ENCODE results near the gene MCF2L. TPM values are rescaled to one million over a fixed set of nuclear protein-coding genes. Genes with fewer than 3 reads are reported as not detected.

Gene MCF2L
- total RNA-seq, 1 donor from 2014 or later, result 16.5 TPM

DNA sequence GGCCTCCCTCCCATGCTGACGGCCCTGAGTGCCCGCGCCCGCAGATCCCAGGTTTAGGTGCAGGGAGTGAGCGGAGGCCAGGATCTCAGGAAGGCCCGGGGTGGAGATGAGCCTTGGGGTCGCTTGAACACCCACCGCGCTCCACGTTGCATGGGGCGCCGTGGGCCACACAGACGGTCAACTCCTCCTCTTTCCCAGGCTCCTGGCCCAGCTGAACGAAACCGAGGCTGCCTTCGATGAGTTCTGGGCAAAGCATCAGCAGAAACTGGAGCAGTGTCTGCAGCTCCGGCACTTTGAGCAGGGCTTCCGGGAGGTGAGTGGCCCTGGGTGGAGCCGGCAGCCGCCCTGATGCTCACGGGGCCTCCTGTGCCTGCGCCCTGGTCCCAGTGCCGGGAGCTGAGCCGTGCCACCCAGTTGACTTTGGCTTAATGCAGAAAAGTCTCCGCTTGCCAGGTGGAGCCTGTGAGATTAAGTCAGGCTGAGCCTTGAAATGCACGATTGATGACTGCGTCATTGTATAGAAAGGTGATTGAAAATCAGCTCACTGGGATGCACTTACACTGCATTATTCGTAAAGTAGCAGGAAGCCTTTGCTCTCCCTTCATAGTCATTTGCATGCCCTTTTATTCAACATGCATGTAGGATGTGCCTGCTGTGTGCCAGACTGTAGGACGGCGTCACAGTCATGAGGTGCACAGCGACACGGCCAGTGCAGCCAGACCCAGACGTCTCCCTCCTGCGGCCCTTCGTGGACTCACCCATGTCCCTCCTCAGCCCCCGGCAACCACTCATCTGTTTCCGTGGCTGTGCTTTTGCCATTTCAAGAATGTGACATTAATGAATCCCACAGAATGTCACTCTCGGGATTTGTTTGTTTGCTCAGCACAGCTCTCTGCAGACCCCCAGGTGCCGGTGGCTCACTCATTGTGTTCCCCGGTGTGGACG is 101.1 kb downstream of the MCF2L start:
- H3K27me3 Mint-ChIP-seq (ENCODE audit: unreplicated experiment), result peaks cover 6% of the 10 kb centered on the region
- no peaks in the 10 kb centered on the region for H3K36me3 Mint-ChIP-seq (ENCODE audit: low read depth, unreplicated experiment)
- no peak overlapping the region for H3K4me3 Mint-ChIP-seq (ENCODE audit: unreplicated experiment)
- no peak overlapping the region for H3K27ac Mint-ChIP-seq (ENCODE audit: unreplicated experiment)
- no peak for DNase-seq (ENCODE audit: low spot score)
- no peaks in the 10 kb centered on the region for H3K9me3 Mint-ChIP-seq (ENCODE audit: unreplicated experiment)
- H3K4me1 Mint-ChIP-seq (ENCODE audit: unreplicated experiment), result no peaks in the 10 kb centered on the region
- TF ChIP-seq, protein P1, sequence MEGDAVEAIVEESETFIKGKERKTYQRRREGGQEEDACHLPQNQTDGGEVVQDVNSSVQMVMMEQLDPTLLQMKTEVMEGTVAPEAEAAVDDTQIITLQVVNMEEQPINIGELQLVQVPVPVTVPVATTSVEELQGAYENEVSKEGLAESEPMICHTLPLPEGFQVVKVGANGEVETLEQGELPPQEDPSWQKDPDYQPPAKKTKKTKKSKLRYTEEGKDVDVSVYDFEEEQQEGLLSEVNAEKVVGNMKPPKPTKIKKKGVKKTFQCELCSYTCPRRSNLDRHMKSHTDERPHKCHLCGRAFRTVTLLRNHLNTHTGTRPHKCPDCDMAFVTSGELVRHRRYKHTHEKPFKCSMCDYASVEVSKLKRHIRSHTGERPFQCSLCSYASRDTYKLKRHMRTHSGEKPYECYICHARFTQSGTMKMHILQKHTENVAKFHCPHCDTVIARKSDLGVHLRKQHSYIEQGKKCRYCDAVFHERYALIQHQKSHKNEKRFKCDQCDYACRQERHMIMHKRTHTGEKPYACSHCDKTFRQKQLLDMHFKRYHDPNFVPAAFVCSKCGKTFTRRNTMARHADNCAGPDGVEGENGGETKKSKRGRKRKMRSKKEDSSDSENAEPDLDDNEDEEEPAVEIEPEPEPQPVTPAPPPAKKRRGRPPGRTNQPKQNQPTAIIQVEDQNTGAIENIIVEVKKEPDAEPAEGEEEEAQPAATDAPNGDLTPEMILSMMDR (IDR thresholded peaks at IDR 0.05; ENCODE audit: unreplicated experiment), result no peak

DNA sequence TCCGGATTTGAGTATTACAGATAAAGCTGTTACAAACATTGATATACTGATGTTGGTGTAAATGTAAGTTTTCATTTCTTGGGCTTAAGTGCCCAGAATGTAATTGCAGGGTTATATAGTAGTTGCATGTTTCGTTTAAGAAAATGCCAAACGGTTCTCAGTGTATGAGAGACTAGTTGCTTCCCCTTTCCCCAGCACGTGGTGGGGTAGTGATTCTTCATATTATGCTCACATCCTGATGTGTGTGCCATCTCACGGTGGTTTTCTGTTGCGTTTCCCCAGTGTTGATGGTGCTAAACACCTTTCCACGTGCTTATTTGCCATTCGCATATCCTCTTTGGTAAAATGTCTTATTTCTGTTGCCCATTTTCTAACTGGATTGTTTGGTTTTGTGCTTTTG is 101.8 kb downstream of the MCF2L start:
- peaks cover 6% of the 10 kb centered on the region for H3K27me3 Mint-ChIP-seq (ENCODE audit: unreplicated experiment)
- H3K4me1 Mint-ChIP-seq (ENCODE audit: unreplicated experiment), result no peaks in the 10 kb centered on the region
- no peaks in the 10 kb centered on the region for H3K9me3 Mint-ChIP-seq (ENCODE audit: unreplicated experiment)
- DNase-seq (ENCODE audit: low spot score), result no peak
- H3K36me3 Mint-ChIP-seq (ENCODE audit: low read depth, unreplicated experiment), result no peaks in the 10 kb centered on the region
- H3K4me3 Mint-ChIP-seq (ENCODE audit: unreplicated experiment), result no peak overlapping the region
- TF ChIP-seq, protein P1 (IDR thresholded peaks at IDR 0.05; ENCODE audit: unreplicated experiment), result no peak
- H3K27ac Mint-ChIP-seq (ENCODE audit: unreplicated experiment), result no peak overlapping the region

DNA sequence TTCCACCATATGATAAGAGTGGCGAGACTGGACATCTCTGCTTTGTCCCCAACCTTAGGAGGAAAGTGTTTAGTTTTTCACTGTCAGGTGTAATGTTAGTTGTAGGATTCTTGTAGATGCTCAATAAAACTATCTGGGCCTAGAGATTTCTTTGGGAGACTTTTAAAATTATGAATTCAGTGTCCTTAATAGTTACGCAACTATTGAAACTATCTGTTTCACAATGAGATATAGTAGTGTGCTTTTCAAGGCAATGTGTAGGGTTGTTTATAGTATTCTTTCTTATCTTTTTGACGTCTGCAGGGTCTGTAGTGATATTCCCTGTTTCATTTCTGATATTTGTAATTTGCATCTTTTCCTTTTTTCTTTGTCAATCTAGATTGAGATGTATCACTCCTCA is 103.4 kb downstream of the MCF2L start:
- Mint-ChIP-seq H3K36me3 (ENCODE audit: low read depth, unreplicated experiment) (no peaks in the 10 kb centered on the region), H3K27ac (ENCODE audit: unreplicated experiment) (no peak overlapping the region), H3K4me3 (ENCODE audit: unreplicated experiment) (no peak overlapping the region), H3K4me1 (ENCODE audit: unreplicated experiment) (no peaks in the 10 kb centered on the region), H3K27me3 (ENCODE audit: unreplicated experiment) (peaks cover 3% of the 10 kb centered on the region), H3K9me3 (ENCODE audit: unreplicated experiment) (no peaks in the 10 kb centered on the region)
- TF ChIP-seq, protein P1 (IDR thresholded peaks at IDR 0.05; ENCODE audit: unreplicated experiment), result no peak
- no peak for DNase-seq (ENCODE audit: low spot score)

DNA sequence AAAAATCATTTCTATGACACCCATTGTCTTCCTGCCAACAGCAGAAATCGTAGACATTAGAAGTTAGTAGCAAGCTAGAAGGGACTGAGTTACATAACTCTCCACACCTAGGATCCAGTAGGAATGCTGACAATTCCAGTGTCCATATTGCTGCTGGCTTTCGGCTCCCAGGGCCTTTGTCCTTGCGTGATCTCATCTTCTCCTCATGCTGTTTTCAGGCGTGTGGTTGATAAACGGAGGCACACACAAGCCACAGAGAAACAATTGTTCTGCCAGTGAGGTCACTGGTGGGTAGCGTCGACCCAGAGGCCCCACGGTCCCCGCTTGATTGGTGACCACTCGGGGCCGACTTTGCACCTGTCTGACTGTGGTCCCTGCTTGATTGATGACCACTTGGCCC is 104.9 kb downstream of the MCF2L start:
- Mint-ChIP-seq H3K4me3 (ENCODE audit: unreplicated experiment) (no peak overlapping the region), H3K4me1 (ENCODE audit: unreplicated experiment) (no peaks in the 10 kb centered on the region), H3K27ac (ENCODE audit: unreplicated experiment) (no peak overlapping the region), H3K36me3 (ENCODE audit: low read depth, unreplicated experiment) (no peaks in the 10 kb centered on the region), H3K9me3 (ENCODE audit: unreplicated experiment) (no peaks in the 10 kb centered on the region), H3K27me3 (ENCODE audit: unreplicated experiment) (peaks cover 5% of the 10 kb centered on the region)
- TF ChIP-seq, protein P1 (IDR thresholded peaks at IDR 0.05; ENCODE audit: unreplicated experiment), result no peak
- no peak for DNase-seq (ENCODE audit: low spot score)

DNA sequence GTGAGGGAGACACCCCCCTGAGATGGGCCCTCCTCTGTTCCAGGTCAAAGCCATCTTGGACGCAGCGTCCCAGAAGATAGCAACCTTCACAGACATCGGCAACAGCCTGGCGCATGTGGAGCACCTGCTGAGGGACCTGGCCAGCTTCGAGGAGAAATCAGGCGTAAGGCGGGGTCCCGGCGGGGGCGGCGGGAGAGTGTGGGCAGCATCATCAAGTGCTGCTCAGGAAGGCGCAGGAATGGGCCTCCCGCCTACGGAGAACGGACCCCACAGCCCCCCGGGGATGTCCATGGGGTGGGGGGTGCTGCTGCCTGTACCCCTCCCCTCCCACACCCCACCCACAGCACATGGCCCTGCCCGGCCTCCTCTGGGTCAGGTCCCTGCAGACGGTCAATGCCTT is 105.4 kb downstream of the MCF2L start:
- Mint-ChIP-seq H3K27me3 (ENCODE audit: unreplicated experiment) (peaks cover 9% of the 10 kb centered on the region), H3K4me1 (ENCODE audit: unreplicated experiment) (peaks cover 3% of the 10 kb centered on the region), H3K27ac (ENCODE audit: unreplicated experiment) (no peak overlapping the region), H3K9me3 (ENCODE audit: unreplicated experiment) (no peaks in the 10 kb centered on the region), H3K36me3 (ENCODE audit: low read depth, unreplicated experiment) (no peaks in the 10 kb centered on the region), H3K4me3 (ENCODE audit: unreplicated experiment) (no peak overlapping the region)
- TF ChIP-seq, protein P1 (IDR thresholded peaks at IDR 0.05; ENCODE audit: unreplicated experiment), result no peak
- DNase-seq (ENCODE audit: low spot score), result no peak
